K562 (cell line): ENCODE measurements around the gene HPCAL1. TPM values are rescaled to one million over a fixed set of nuclear protein-coding genes. Genes with fewer than 3 reads are reported as not detected.

Experiments
- ATAC-seq: fragments of 200-7000 bp; cut with Tn5 transposase; 3 replicates; pipeline ENCODE4 v1.9.1; 2020; ENCODE audit warnings: moderate library complexity
- BruUV-seq: library from RNA; stranded (reverse); fragments of 400-500 nt; replicated peaks from 2 replicates; lab custom pipeline; 2021; lab: Mats Ljungman, UMichigan
- CTCF ChIA-PET: fragments of 300-600 bp; formaldehyde crosslinking; extraction: SDS; loops from one replicate; lab custom pipeline; 2021; ENCODE audit warnings: low intra/inter-chr PET ratio; lab: Yijun Ruan, JAX
- POLR2A ChIA-PET: fragments of 300-600, 350-650 bp; sonication (Branson Sonifier 250); formaldehyde crosslinking; extraction: SDS; loops from one replicate; lab custom pipeline; 2021; ENCODE audit warnings: antibody characterized with exemption, inconsistent platforms; lab: Yijun Ruan, JAX
- DNase-seq, 4 experiments: peaks; one replicate each; pipeline versions ENCODE4 v3.0.0 to v3.0.0-alpha.2; 2011 to 2018; ENCODE audit warnings: low spot score in 3 of 4, mixed read lengths in 3 of 4; ENCODE audit errors: extremely low read depth in 1 of 4
- FAIRE-seq: peaks from 2 replicates; lab custom pipeline; 2011; peaks lifted over from hg19 to GRCh38; lab: Jason Lieb, UNC
- H2AFZ ChIP-seq: 2 replicates; pipeline ENCODE4 v1.6.0; 2011; ENCODE audit warnings: low read depth, low read length, control low read depth, inconsistent platforms
- H3K27ac ChIP-seq: fragments of 200-600 bp; 3 replicates; pipeline ENCODE4 v1.8.0; 2011; ENCODE audit warnings: low read depth, mild to moderate bottlenecking, control low read depth, inconsistent platforms, low read length, moderate library complexity, mixed read lengths; ENCODE audit errors: extremely low read depth
- H3K27me3 ChIP-seq, 2 experiments: fragments of 300-600 bp in 1 of 2; 2 replicates in 1 of 2; 3 replicates in 1 of 2; pipeline versions ENCODE4 v1.6.0 to v1.8.0; 2011; ENCODE audit warnings: inconsistent platforms in 2 of 2, low read length in 2 of 2, mild to moderate bottlenecking in 1 of 2, mixed read lengths in 1 of 2, moderate library complexity in 1 of 2; ENCODE audit not compliant: control insufficient read depth in 2 of 2, insufficient read depth in 2 of 2
- H3K36me3 ChIP-seq: fragments of 300-600 bp; 3 replicates; pipeline ENCODE4 v1.8.0; 2011; ENCODE audit warnings: mild to moderate bottlenecking, low read length, inconsistent platforms; ENCODE audit not compliant: control insufficient read depth, insufficient read depth
- H3K4me1 ChIP-seq, 2 experiments: fragments of 200-600 bp in 1 of 2; replicated peaks in 1 of 2; 2 replicates in 1 of 2; 3 replicates in 1 of 2; pipeline versions ENCODE4 v1.5.1 to v1.8.0; 2011; ENCODE audit warnings: inconsistent platforms in 2 of 2, low read length in 2 of 2, mild to moderate bottlenecking in 1 of 2, mixed read lengths in 1 of 2, moderate library complexity in 1 of 2; ENCODE audit not compliant: control insufficient read depth in 2 of 2, insufficient read depth in 2 of 2
- H3K4me2 ChIP-seq: 2 replicates; pipeline ENCODE4 v1.6.1; 2011; ENCODE audit warnings: low read length, control low read depth, inconsistent platforms, mixed read lengths; ENCODE audit not compliant: insufficient read depth
- H3K4me3 ChIP-seq: fragments of 200-600 bp; sonication (generic), shearing (Covaris generic); 2 replicates; pipeline ENCODE4 v1.5.1; 2016; ENCODE audit warnings: control low read depth, inconsistent platforms
- H3K79me2 ChIP-seq: fragments of 200-600 bp; 3 replicates; pipeline ENCODE4 v1.8.0; 2011; ENCODE audit warnings: low read length, inconsistent platforms; ENCODE audit not compliant: control insufficient read depth, insufficient read depth
- H3K9ac ChIP-seq, 2 experiments: 2 replicates each; pipeline versions ENCODE4 v1.6.0 to v1.6.1; 2011; ENCODE audit warnings: low read depth in 2 of 2, low read length in 2 of 2, control low read depth in 1 of 2, inconsistent platforms in 1 of 2, mild to moderate bottlenecking in 1 of 2, mixed read lengths in 1 of 2; ENCODE audit not compliant: insufficient read depth in 1 of 2
- H3K9me1 ChIP-seq: one replicate; pipeline ENCODE4 v1.6.0; 2011; ENCODE audit warnings: inconsistent platforms, mild to moderate bottlenecking, low read length, moderate library complexity; ENCODE audit not compliant: control insufficient read depth, insufficient read depth
- H3K9me3 ChIP-seq: replicated peaks from 2 replicates; pipeline ENCODE4 v1.5.1; 2011; ENCODE audit warnings: low read depth, low read length, inconsistent platforms; ENCODE audit not compliant: control insufficient read depth, insufficient read depth
- H4K20me1 ChIP-seq: replicated peaks from 2 replicates; pipeline ENCODE4 v1.6.1; 2011; ENCODE audit warnings: low read length, inconsistent platforms, mixed read lengths; ENCODE audit not compliant: control insufficient read depth, insufficient read depth
- ADNP ChIP-seq: fragments of 200-800 bp; sonication (Bioruptor generic); IDR thresholded peaks from 2 replicates; pipeline ENCODE4 v1.6.1; 2016; ENCODE audit warnings: missing genetic modification characterization, missing compliant biosample characterization
- CBFA2T3 ChIP-seq: fragments of 450-650 bp; IDR thresholded peaks from 2 replicates; pipeline ENCODE4 v1.6.1; 2017
- CHD2 ChIP-seq: IDR thresholded peaks from 2 replicates; pipeline ENCODE4 v1.6.1; 2011; ENCODE audit warnings: low read depth, low read length
- DNMT1 ChIP-seq: fragments of 450-650 bp; IDR thresholded peaks from 2 replicates; pipeline ENCODE4 v1.6.1; 2016; ENCODE audit warnings: antibody characterized with exemption, mild to moderate bottlenecking
- ELF1 ChIP-seq: fragments of 200-800 bp; sonication (Bioruptor generic); IDR thresholded peaks from 2 replicates; pipeline ENCODE4 v1.6.1; 2016; ENCODE audit warnings: missing genetic modification characterization, missing compliant biosample characterization
- EZH2 ChIP-seq: IDR thresholded peaks from 2 replicates; pipeline ENCODE4 v1.6.1; 2012; ENCODE audit warnings: low read depth, mild to moderate bottlenecking, inconsistent platforms, low read length, borderline replicate concordance
- HBP1 ChIP-seq: fragments of 450-650 bp; formaldehyde crosslinking; IDR thresholded peaks from 2 replicates; pipeline ENCODE4 v1.4.0; 2022; ENCODE audit warnings: missing genetic modification characterization
- HSF4 ChIP-seq: fragments of 250-450 bp; sonication (Bioruptor Pico); IDR thresholded peaks from 2 replicates; pipeline ENCODE4 v2.1.2; 2022; ENCODE audit warnings: mild to moderate bottlenecking, moderate library complexity, borderline replicate concordance
- PCBP2 ChIP-seq: fragments of 200-400 bp; formaldehyde crosslinking; IDR thresholded peaks from 2 replicates; pipeline ENCODE4 v1.6.1; 2018; ENCODE audit warnings: low read length, low read depth, mild to moderate bottlenecking, moderate library complexity; ENCODE audit not compliant: poor library complexity, severe bottlenecking
- RBM22 ChIP-seq: fragments of 200-400 bp; formaldehyde crosslinking; IDR thresholded peaks from 2 replicates; pipeline ENCODE4 v1.6.1; 2018; ENCODE audit warnings: low read length, low read depth; ENCODE audit not compliant: poor library complexity, severe bottlenecking
- SMARCA4 ChIP-seq: fragments of 450-650 bp; IDR thresholded peaks from 2 replicates; pipeline ENCODE4 v1.6.1; 2016
- ZBTB8A ChIP-seq: fragments of 450-650 bp; IDR thresholded peaks from 2 replicates; pipeline ENCODE4 v1.6.1; 2018; ENCODE audit warnings: mild to moderate bottlenecking, moderate library complexity; ENCODE audit not compliant: partially characterized antibody
- ZC3H8 ChIP-seq: fragments of 450-650 bp; IDR thresholded peaks from 2 replicates; pipeline ENCODE4 v1.6.1; 2017
- ZFP36 ChIP-seq: fragments of 150-350 bp; IDR thresholded peaks from 2 replicates; pipeline ENCODE4 v1.6.1; 2018; ENCODE audit warnings: low read length, low read depth; ENCODE audit not compliant: partially characterized antibody
- ZFPM2 ChIP-seq: fragments of 250-450 bp; sonication (Bioruptor Pico); IDR thresholded peaks from 2 replicates; pipeline ENCODE4 v1.5.1; 2022; ENCODE audit warnings: mild to moderate bottlenecking
- ZNF175 ChIP-seq: fragments of 200-800 bp; sonication (Bioruptor generic); IDR thresholded peaks from 2 replicates; pipeline ENCODE4 v1.6.1; 2016; ENCODE audit warnings: low read depth, mild to moderate bottlenecking, missing genetic modification characterization, missing compliant biosample characterization
- ZNF507 ChIP-seq: conservative IDR thresholded peaks from 2 replicates; pipeline ENCODE4 v1.6.1; 2017; ENCODE audit warnings: missing genetic modification characterization, missing compliant biosample characterization
- WGBS: fragments of 100-300 bp; shearing (Covaris generic); methylation state at CpG from one replicate; pipeline ENCODE4 v1.1.6; 2016; ENCODE audit warnings: low coverage, mixed read lengths; ENCODE audit not compliant: insufficient coverage; ENCODE audit errors: missing lambda C conversion rate; 5-methylcytosine and 5-hydroxymethylcytosine counted together
- in situ Hi-C: fragments of 300-500 bp; cut with MboI; formaldehyde crosslinking; loops from 4 replicates; pipeline ENCODE4 v1.15.0; 2018; ENCODE audit warnings: inconsistent platforms, mixed read lengths
- intact Hi-C: fragments of 100-400 bp; cut with micrococcal nuclease; formaldehyde crosslinking; loops from 2 replicates; pipeline ENCODE4 v1.14.2; 2022
- polyA plus RNA-seq, 8 experiments: library from polyadenylated mRNA; depleted of rRNA in 4 of 8; stranded (reverse) in 5 of 8; unstranded in 3 of 8; fragments of >200 nt; fragmentation: Nextera tagmentation in 2 of 8; fragmentation: Illumina TruSeq in 1 of 8; extraction: Ambion mirVana in 2 of 8; extraction: Trizol in 1 of 8; gene quantifications; 2 replicates each; pipeline versions ENCODE4 v1.2.1 to v1.2.3, GENCODE V29; 2011 to 2014; ENCODE audit warnings: inconsistent platforms in 1 of 8, missing spikeins in 1 of 8
- total RNA-seq, 7 experiments: library from RNA; depleted of rRNA in 6 of 7; stranded (reverse); fragments of >200 nt in 6 of 7; fragmentation: Illumina TruSeq in 2 of 7; extraction: Trizol in 2 of 7; gene quantifications; 2 replicates each; pipeline versions ENCODE4 v1.2.1 to v1.2.3, GENCODE V29; 2011 to 2021; ENCODE audit warnings: low replicate concordance in 1 of 7

HPCAL1 gene
- total and polyA plus RNA-seq, 9 of the 15 experiments (the other 6 are each of a cell fraction or from before 2014, with no cell fraction given), result 2.7 to 65.5 (median 23.9) TPM

DNA sequence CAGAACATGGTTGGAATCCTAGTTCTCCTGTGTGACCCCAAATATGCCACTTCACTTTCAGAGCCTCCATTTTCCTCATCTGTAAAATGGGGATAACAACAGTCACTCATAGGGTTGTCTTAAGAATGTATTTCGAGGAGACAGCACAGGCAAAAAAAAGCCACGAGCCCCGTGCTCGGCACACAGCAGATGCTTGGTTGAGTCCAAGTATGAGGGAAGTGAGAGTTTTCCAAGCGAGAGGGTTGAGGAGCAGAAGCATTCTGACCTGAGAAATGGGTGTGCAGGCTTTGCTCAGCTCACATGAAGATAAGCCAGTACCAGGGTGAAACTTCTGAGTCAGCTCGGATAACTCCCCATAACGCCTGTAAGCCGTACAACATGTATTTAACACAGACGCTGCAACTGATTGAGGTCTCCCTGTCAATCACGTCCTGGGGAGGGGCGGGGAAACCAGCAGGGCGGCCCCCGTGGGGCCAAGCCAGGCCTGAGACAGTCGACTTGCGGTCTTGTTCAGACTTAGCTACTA lies 168.4 kb downstream of the HPCAL1 start (continued):
- TF ChIP-seq ZBTB8A (no peak), SMARCA4 (0 out of 2 replicates have a peak, but pooled peaks have one; percentile 26), CHD2 (no peak), ZFP36 (no peak), RBM22 (no peak), ADNP (tag) (peak; percentile 96), CBFA2T3 (0 out of 2 replicates have a peak, but pooled peaks have one; percentile 36)
- TF ChIP-seq, all 486 proteins: peak for 34

DNA sequence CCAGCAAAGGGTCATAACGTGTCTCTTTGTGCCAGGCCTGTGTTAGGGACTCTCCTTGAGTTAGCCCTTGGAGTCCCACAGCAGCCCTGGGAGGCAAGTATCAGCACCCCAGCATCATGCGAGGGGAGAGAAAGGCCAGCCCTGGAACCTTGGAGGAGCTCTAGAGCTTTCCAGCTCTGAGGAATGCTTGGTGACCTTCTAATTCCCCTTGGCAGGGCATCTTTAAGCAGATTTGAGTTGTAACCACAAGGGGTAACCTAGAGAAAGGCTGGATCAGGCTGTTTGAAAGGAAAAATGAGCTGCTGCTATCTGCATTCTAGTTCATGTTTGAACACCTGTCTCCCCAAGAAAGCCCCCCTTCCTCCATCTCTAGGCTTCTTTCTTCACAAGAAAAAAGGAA lies 169.3 kb downstream of the HPCAL1 start:
- Histone ChIP-seq H3K4me3 (no peak overlapping the region), H3K9me3 (no peaks in the 10 kb centered on the region), H3K36me3 (no peaks in the 10 kb centered on the region), H3K79me2 (no peaks in the 10 kb centered on the region), H3K9ac (no peak overlapping the region), H2AFZ (0 out of 2 replicates have a peak overlapping the region, but pooled peaks have one; percentile 22), H4K20me1 (no peaks in the 10 kb centered on the region), H3K27ac (no peak overlapping the region), H3K4me1 (peaks cover 3 to 10% of the 10 kb centered on the region in 2 experiments; a peak in 4 of 5 replicates), H3K27me3 (peaks cover 4 to 26% of the 10 kb centered on the region in 2 experiments; a peak in 3 of 5 replicates), H3K9me1 (no peaks in the 10 kb centered on the region), H3K4me2 (no peak overlapping the region)
- BruUV-seq, result no TSS peak
- TF ChIP-seq DNMT1 (no peak), PCBP2 (no peak), HBP1 (CRISPR knock-in tag) (no peak), ZNF175 (CRISPR knock-in tag) (no peak), HSF4 (CRISPR knock-in tag) (no peak), ZNF507 (tag) (no peak), ZC3H8 (no peak), ZBTB8A (no peak), EZH2 (no peak), ZFPM2 (no peak), ELF1 (tag) (no peak)
- no peak for DNase-seq
- FAIRE-seq, result peak; percentile 6
- WGBS, result 60% methylated on average over 2 of the region's 2 CpGs
- ATAC-seq, result no peak
- intact Hi-C loops (no loop called here), in situ Hi-C loops (no loop called here)
- ChIA-PET POLR2A (interaction anchor here (0.6 to 1.9 kb wide), 7 partner anchors 10 to 311 kb away, joined by 3 to 7 read pairs (median 5); partner anchors contain the start of gene ODC1), CTCF (no interaction called here)
